ENCODE measurements around the gene RBFOX2. TPM values are rescaled to one million over a fixed set of nuclear protein-coding genes. Genes with fewer than 3 reads are reported as not detected.
A peak's percentile ranks its signal among the peaks of the same experiment; 100 is the strongest.

Gene RBFOX2
- polyA plus RNA-seq (2013, experiment 1 of 2): 69.0 TPM
- polyA plus RNA-seq (2013, experiment 2 of 2): 71.1 TPM

- Histone ChIP-seq H3K36me3 (ENCODE audit: control insufficient read depth, insufficient read depth, low read length) (peaks cover 2% of the 10 kb centered on the region), H3K9ac (ENCODE audit: low read length) (peak within 1 kb of the TSS; percentile 77), H3K27ac (ENCODE audit: low read depth, low read length) (peak within 1 kb of the TSS; percentile 73), H3K79me1 (ENCODE audit: low read length) (peaks cover 7% of the 10 kb centered on the region), H4K8ac (ENCODE audit: low read depth, low read length) (no peak within 1 kb of the TSS), H2BK5ac (ENCODE audit: low read length) (peak within 1 kb of the TSS; percentile 25), H3K27me3 (ENCODE audit: insufficient read depth, low read length, poor library complexity) (no peaks in the 10 kb centered on the region), H2AK5ac (ENCODE audit: low read length) (no peak within 1 kb of the TSS), H3K18ac (ENCODE audit: low read length) (peak within 1 kb of the TSS; percentile 99), H2BK120ac (ENCODE audit: low read depth, low read length) (peak within 1 kb of the TSS; percentile 94), H2BK15ac (replicated peaks; ENCODE audit: low read depth) (peak within 1 kb of the TSS; percentile 76), H3K79me2 (ENCODE audit: control insufficient read depth, insufficient read depth, low read length) (peaks cover 25% of the 10 kb centered on the region), H3K4me1 (ENCODE audit: control insufficient read depth, low read depth, low read length) (peaks cover 2% of the 10 kb centered on the region), H3K23ac (ENCODE audit: low read length) (peak within 1 kb of the TSS; percentile 95), H4K5ac (ENCODE audit: low read length) (no peak within 1 kb of the TSS), H3K4me3 (ENCODE audit: low read length) (peak within 1 kb of the TSS; percentile 84), H3K4me2 (ENCODE audit: low read length) (peak within 1 kb of the TSS; percentile 80), H3K4ac (ENCODE audit: low read depth, low read length) (peak within 1 kb of the TSS; percentile 94), H3K56ac (ENCODE audit: low read length) (peak within 1 kb of the TSS; percentile 90)
- peak; percentile 98 for DNase-seq
- WGBS (ENCODE audit: extremely low coverage, insufficient coverage, low lambda C conversion rate): no CpG with 5 or more reads among the region's 74 CpGs
Observed at GRCh38 chr22:36028646-36029405, at the start of gene RBFOX2. Gene RBFOX2 (minus strand): TSS chr22:36028824. CDS start chr22:36028425, 399 bp downstream.

GRCh38 chr22:36077271-36077670 is 48.6 kb upstream of the RBFOX2 start:
- H3K4me2 ChIP-seq (ENCODE audit: low read length): no peak overlapping the region
- no peak overlapping the region for H3K18ac ChIP-seq (ENCODE audit: low read length)
- H3K27ac ChIP-seq (ENCODE audit: low read depth, low read length): no peak overlapping the region
- no peak overlapping the region for H4K8ac ChIP-seq (ENCODE audit: low read depth, low read length)
- no peak overlapping the region for H3K23ac ChIP-seq (ENCODE audit: low read length)
- no peak overlapping the region for H2BK5ac ChIP-seq (ENCODE audit: low read length)
- WGBS (ENCODE audit: extremely low coverage, insufficient coverage, low lambda C conversion rate): no CpG with 5 or more reads among the region's 6 CpGs
- H3K79me1 ChIP-seq (ENCODE audit: low read length): no peaks in the 10 kb centered on the region
- no peaks in the 10 kb centered on the region for H3K27me3 ChIP-seq (ENCODE audit: insufficient read depth, low read length, poor library complexity)
- no peaks in the 10 kb centered on the region for H3K36me3 ChIP-seq (ENCODE audit: control insufficient read depth, insufficient read depth, low read length)
- no peaks in the 10 kb centered on the region for H3K79me2 ChIP-seq (ENCODE audit: control insufficient read depth, insufficient read depth, low read length)
- no peak overlapping the region for H2BK15ac ChIP-seq (replicated peaks; ENCODE audit: low read depth)
- no peak overlapping the region for H3K9ac ChIP-seq (ENCODE audit: low read length)
- DNase-seq: no peak
- H2AK5ac ChIP-seq (ENCODE audit: low read length): no peak overlapping the region
- H3K4me1 ChIP-seq (ENCODE audit: control insufficient read depth, low read depth, low read length): no peaks in the 10 kb centered on the region
- no peak overlapping the region for H3K4ac ChIP-seq (ENCODE audit: low read depth, low read length)
- H2BK120ac ChIP-seq (ENCODE audit: low read depth, low read length): no peak overlapping the region
- no peak overlapping the region for H3K56ac ChIP-seq (ENCODE audit: low read length)
- H4K5ac ChIP-seq (ENCODE audit: low read length): no peak overlapping the region
- no peak overlapping the region for H3K4me3 ChIP-seq (ENCODE audit: low read length)

- H3K36me3 ChIP-seq (ENCODE audit: control insufficient read depth, insufficient read depth, low read length): no peaks in the 10 kb centered on the region
- H3K4me2 ChIP-seq (ENCODE audit: low read length): no peak overlapping the region
- H2BK120ac ChIP-seq (ENCODE audit: low read depth, low read length): no peak overlapping the region
- no peaks in the 10 kb centered on the region for H3K79me1 ChIP-seq (ENCODE audit: low read length)
- H3K4ac ChIP-seq (ENCODE audit: low read depth, low read length): no peak overlapping the region
- no peak overlapping the region for H3K56ac ChIP-seq (ENCODE audit: low read length)
- DNase-seq: no peak
- no peak overlapping the region for H3K18ac ChIP-seq (ENCODE audit: low read length)
- H3K79me2 ChIP-seq (ENCODE audit: control insufficient read depth, insufficient read depth, low read length): no peaks in the 10 kb centered on the region
- no peak overlapping the region for H2AK5ac ChIP-seq (ENCODE audit: low read length)
- no peak overlapping the region for H4K8ac ChIP-seq (ENCODE audit: low read depth, low read length)
- WGBS (ENCODE audit: extremely low coverage, insufficient coverage, low lambda C conversion rate): no CpG with 5 or more reads among the region's 5 CpGs
- H3K4me1 ChIP-seq (ENCODE audit: control insufficient read depth, low read depth, low read length): no peaks in the 10 kb centered on the region
- no peaks in the 10 kb centered on the region for H3K27me3 ChIP-seq (ENCODE audit: insufficient read depth, low read length, poor library complexity)
- no peak overlapping the region for H3K4me3 ChIP-seq (ENCODE audit: low read length)
- no peak overlapping the region for H2BK5ac ChIP-seq (ENCODE audit: low read length)
- no peak overlapping the region for H3K23ac ChIP-seq (ENCODE audit: low read length)
- H3K9ac ChIP-seq (ENCODE audit: low read length): no peak overlapping the region
- H2BK15ac ChIP-seq (replicated peaks; ENCODE audit: low read depth): no peak overlapping the region
- no peak overlapping the region for H4K5ac ChIP-seq (ENCODE audit: low read length)
- no peak overlapping the region for H3K27ac ChIP-seq (ENCODE audit: low read depth, low read length)
Observed at GRCh38 chr22:36075724-36076123, 47.1 kb upstream of the RBFOX2 start.

- H4K5ac ChIP-seq (ENCODE audit: low read length): no peak overlapping the region
- no CpG with 5 or more reads among the region's 5 CpGs for WGBS (ENCODE audit: extremely low coverage, insufficient coverage, low lambda C conversion rate)
- no peak overlapping the region for H3K9ac ChIP-seq (ENCODE audit: low read length)
- H3K27me3 ChIP-seq (ENCODE audit: insufficient read depth, low read length, poor library complexity): no peaks in the 10 kb centered on the region
- H3K4me2 ChIP-seq (ENCODE audit: low read length): no peak overlapping the region
- H2BK120ac ChIP-seq (ENCODE audit: low read depth, low read length): no peak overlapping the region
- DNase-seq: no peak
- H2BK15ac ChIP-seq (replicated peaks; ENCODE audit: low read depth): no peak overlapping the region
- H3K79me1 ChIP-seq (ENCODE audit: low read length): no peaks in the 10 kb centered on the region
- H3K4me1 ChIP-seq (ENCODE audit: control insufficient read depth, low read depth, low read length): no peaks in the 10 kb centered on the region
- H3K4ac ChIP-seq (ENCODE audit: low read depth, low read length): no peak overlapping the region
- no peak overlapping the region for H4K8ac ChIP-seq (ENCODE audit: low read depth, low read length)
- H3K56ac ChIP-seq (ENCODE audit: low read length): no peak overlapping the region
- no peaks in the 10 kb centered on the region for H3K36me3 ChIP-seq (ENCODE audit: control insufficient read depth, insufficient read depth, low read length)
- H2AK5ac ChIP-seq (ENCODE audit: low read length): no peak overlapping the region
- H3K4me3 ChIP-seq (ENCODE audit: low read length): no peak overlapping the region
- no peaks in the 10 kb centered on the region for H3K79me2 ChIP-seq (ENCODE audit: control insufficient read depth, insufficient read depth, low read length)
- H2BK5ac ChIP-seq (ENCODE audit: low read length): no peak overlapping the region
- no peak overlapping the region for H3K18ac ChIP-seq (ENCODE audit: low read length)
- H3K23ac ChIP-seq (ENCODE audit: low read length): no peak overlapping the region
- no peak overlapping the region for H3K27ac ChIP-seq (ENCODE audit: low read depth, low read length)
Observed at GRCh38 chr22:36075230-36075629, 46.6 kb upstream of the RBFOX2 start.

- Histone ChIP-seq H3K56ac (ENCODE audit: low read length) (no peak overlapping the region), H4K5ac (ENCODE audit: low read length) (no peak overlapping the region)
- no peak for DNase-seq
Observed at GRCh38 chr22:36073476-36073875, 44.9 kb upstream of the RBFOX2 start.

More at GRCh38 chr22:36073476-36073875, 44.9 kb upstream of the RBFOX2 start:
- Histone ChIP-seq H3K9ac (ENCODE audit: low read length) (no peak overlapping the region), H2BK15ac (replicated peaks; ENCODE audit: low read depth) (no peak overlapping the region), H3K23ac (ENCODE audit: low read length) (no peak overlapping the region), H3K36me3 (ENCODE audit: control insufficient read depth, insufficient read depth, low read length) (no peaks in the 10 kb centered on the region), H3K27ac (ENCODE audit: low read depth, low read length) (no peak overlapping the region), H3K4me1 (ENCODE audit: control insufficient read depth, low read depth, low read length) (no peaks in the 10 kb centered on the region), H3K79me1 (ENCODE audit: low read length) (no peaks in the 10 kb centered on the region), H3K4me3 (ENCODE audit: low read length) (no peak overlapping the region), H3K79me2 (ENCODE audit: control insufficient read depth, insufficient read depth, low read length) (no peaks in the 10 kb centered on the region), H3K4me2 (ENCODE audit: low read length) (no peak overlapping the region), H2BK5ac (ENCODE audit: low read length) (no peak overlapping the region), H3K18ac (ENCODE audit: low read length) (no peak overlapping the region), H4K8ac (ENCODE audit: low read depth, low read length) (no peak overlapping the region), H2AK5ac (ENCODE audit: low read length) (no peak overlapping the region), H3K27me3 (ENCODE audit: insufficient read depth, low read length, poor library complexity) (no peaks in the 10 kb centered on the region), H3K4ac (ENCODE audit: low read depth, low read length) (no peak overlapping the region), H2BK120ac (ENCODE audit: low read depth, low read length) (no peak overlapping the region)
- WGBS (ENCODE audit: extremely low coverage, insufficient coverage, low lambda C conversion rate): no CpG with 5 or more reads among the region's 1 CpG
